HK-2 (cell line): ENCODE data around the gene CHP1.
"Not testable (repeated sequence)": the region's sequence is repeated elsewhere in the genome, so short reads cannot be mapped to it uniquely, and the experiment has no call there.

Source experiments
- DNase-seq: peaks from one replicate; pipeline ENCODE4 v3.0.0-alpha.2; 2018; ENCODE audit not compliant: unreplicated experiment

The CHP1 gene

DNA sequence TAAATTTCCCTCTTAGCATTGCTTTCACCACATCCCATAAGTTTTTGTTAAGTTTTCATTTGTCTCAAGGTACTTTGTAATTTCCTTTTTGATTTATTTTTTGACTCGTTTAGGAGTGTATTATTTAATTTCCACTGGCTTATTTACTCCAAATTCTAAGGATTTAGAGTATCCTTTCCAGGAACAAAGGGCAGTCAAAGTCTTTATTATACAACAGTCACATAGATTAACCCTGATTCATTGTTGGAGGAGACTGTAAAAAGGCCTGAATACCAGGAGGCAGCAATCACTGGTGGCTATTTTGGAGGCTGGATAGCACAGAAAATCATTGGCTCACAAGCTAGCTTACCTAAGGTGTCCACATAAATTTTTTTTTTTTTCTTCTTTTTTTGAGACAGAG, 61.5 kb downstream of the CHP1 start:
- no peak for DNase-seq

DNA sequence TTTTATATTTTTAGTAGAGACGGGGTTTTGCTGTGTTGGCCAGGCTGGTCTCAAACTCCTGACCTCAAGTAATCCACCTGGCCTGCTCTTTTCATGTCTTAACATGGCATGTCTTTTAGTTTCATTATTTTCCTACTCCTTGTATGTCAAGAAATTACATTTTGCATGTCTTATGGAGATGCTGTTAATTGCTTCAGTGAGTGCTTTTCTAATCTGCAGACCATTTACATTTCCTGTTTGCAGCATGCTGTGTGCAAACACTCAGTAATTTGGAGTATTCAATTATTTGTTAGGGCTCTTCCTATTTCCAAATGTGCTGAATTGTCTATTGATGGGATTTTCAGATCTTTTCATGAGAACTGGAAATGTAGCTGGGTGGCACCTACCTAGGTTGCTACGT, 70.1 kb downstream of the CHP1 start:
- not testable (repeated sequence) for DNase-seq

GRCh38 chr15:41301587-41301986, 70.5 kb downstream of the CHP1 start:
- no peak for DNase-seq

- DNase-seq: no peak
These were observed 73.2 kb downstream of the CHP1 start for GRCh38 chr15:41304149-41304770.

DNA sequence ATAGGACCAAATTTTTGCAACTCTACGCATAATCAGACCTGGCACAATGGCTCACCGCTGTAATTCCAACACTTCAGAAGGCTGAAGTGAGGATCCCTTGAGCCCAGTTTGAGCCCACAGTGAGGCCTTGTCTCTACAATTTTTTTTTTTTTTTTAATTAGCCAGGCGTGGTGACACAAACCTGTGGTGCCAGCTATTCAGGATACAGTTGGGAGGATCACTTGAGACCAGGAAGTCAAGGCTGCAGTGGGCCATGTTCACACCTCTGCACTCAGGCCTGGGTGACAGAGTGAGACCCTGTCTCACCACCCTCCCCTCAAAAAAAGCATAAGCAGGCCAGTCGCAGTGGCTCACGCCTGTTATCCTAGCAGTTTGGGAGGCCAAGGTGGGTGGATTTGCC, 76.6 kb downstream of the CHP1 start:
- DNase-seq: no peak

DNA sequence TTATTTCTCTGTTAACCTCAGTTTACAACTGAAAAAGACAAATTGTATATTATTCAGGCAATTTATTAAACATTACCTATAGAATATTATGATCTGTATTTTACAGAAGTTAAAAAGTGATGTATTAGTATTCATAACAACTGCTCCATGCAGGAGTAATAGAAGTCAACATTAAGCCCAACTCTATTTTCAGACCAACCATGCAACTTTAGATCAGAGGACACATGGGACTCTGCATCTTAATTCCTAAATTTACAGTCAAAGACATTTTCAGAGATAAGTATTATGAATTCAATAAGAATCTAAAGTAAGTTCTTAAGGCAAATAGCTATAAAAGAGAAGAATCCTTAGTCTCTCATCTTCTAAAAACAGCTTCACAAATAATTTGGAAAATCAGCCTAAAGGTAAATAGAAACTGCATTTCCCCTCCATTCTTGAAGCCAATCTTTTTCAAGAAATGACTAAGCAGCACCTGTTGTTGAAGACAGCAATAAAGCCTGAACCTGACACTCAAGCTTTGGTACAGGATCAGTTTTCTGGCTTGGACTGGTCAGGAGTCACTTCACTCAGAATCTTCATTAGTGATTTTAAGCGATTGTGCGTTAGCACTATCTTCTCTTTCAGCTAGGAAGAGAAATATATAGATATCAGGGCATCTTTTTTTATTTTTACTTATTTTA, 78.3 kb downstream of the CHP1 start:
- no peak for DNase-seq

DNA sequence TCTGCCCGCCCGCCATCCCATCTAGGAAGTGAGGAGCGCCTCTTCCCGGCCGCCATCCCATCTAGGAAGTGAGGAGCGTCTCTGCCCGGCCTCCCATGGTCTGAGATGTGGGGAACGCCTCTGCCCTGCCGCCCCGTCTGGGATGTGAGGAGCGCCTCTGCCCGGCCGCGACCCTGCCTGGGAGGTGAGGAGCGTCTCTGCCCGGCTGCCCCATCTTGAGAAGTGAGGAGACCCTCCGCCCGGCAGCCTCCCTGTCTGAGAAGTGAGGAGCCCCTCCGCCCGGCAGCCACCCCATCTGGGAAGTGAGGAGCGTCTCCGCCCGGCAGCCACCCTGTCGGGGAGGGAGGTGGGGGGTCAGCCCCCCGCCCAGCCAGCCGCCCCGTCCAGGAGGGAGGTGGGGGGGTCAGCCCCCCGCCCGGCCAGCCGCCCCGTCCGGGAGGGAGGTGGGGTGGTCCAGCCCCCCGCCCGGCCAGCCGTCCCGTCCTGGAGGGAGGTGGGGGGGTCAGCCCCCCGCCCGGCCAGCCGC, 89.8 kb downstream of the CHP1 start:
- not testable (repeated sequence) for DNase-seq

GRCh38 chr15:41323611-41324010, 92.5 kb downstream of the CHP1 start:
- DNase-seq: no peak

GRCh38 chr15:41331281-41331680, 100.2 kb downstream of the CHP1 start:
- DNase-seq: no peak
